ENCODE measurements around the gene RASAL3.
A peak's percentile ranks its signal among the peaks of the same experiment; 100 is the strongest.

RASAL3 gene

DNA sequence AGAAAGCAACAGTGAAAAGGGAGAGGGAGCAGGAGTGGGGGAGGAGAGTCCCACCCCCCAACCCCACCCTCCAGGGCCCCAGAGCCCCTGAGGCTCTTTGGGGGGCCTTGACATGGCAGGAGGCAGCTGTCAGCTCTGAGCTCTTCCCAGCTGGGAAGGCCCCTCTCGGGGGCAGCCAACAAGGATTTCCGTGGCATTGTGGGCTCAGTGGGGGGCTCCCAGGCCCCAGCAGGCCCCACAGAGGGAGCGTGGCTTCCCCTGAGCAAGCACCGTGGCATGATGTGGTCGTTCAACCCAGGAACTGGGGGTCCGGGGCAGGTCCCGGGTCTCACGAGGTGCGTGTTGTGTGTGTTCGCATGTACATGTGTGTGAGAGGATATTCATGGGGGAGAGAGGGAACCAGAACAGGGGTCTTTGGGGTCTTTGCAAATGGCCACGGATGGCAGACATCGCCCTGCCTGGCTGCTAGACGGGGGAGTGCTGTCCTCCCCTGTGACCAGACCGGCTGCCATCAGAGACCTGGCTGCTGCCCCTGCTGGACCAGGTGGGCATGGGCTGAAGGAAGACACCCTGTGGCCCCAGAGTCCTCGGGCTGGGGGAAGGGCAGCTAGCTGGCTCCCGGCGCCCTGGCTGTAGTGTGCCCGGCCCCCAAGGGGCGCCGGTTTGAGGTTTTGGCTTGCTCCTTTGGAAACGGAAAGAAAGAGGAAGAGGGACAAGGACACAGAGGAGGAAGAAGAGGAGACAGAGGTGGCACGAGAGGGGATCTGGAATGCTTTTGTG, 41.9 kb downstream of the RASAL3 start:
- TF ChIP-seq, protein P1, sequence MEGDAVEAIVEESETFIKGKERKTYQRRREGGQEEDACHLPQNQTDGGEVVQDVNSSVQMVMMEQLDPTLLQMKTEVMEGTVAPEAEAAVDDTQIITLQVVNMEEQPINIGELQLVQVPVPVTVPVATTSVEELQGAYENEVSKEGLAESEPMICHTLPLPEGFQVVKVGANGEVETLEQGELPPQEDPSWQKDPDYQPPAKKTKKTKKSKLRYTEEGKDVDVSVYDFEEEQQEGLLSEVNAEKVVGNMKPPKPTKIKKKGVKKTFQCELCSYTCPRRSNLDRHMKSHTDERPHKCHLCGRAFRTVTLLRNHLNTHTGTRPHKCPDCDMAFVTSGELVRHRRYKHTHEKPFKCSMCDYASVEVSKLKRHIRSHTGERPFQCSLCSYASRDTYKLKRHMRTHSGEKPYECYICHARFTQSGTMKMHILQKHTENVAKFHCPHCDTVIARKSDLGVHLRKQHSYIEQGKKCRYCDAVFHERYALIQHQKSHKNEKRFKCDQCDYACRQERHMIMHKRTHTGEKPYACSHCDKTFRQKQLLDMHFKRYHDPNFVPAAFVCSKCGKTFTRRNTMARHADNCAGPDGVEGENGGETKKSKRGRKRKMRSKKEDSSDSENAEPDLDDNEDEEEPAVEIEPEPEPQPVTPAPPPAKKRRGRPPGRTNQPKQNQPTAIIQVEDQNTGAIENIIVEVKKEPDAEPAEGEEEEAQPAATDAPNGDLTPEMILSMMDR (IDR thresholded peaks at IDR 0.05; ENCODE audit: insufficient read depth, low read depth, low read length, missing control alignments): no peak
- DNase-seq (ENCODE audit: low read depth): no peak
- no peak overlapping the region for H3K4me3 ChIP-seq (ENCODE audit: low read depth, low read length)

DNA sequence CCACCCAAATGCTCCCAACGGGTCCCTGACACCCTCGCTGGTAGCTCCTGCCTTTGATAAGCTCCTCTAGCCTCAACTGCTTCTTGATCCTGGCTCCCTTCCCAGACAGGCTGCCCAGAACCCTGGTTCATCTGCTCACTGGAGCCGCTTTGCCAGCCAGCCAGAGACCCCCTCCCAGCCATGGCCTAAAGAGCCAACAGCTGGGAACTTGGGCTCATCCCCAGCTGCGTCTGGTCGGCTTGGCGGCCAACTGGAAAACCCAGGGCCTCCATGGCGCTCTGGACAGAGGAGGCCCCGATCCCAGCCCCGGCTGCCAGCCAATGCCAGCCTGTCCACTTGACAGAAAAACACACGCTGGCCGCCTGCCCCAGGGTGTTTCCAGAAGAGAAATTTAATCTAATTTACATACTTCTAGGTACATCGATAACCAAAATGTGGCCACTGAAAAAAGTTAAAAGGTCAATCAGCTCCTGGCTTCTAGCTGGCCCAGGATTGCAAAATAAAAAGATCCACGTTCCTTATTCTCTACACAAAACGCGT, 42.6 kb downstream of the RASAL3 start:
- no peak overlapping the region for H3K4me3 ChIP-seq (ENCODE audit: low read depth, low read length)
- TF ChIP-seq, protein P1 (IDR thresholded peaks at IDR 0.05; ENCODE audit: insufficient read depth, low read depth, low read length, missing control alignments): no peak
- no peak for DNase-seq (ENCODE audit: low read depth)

DNA sequence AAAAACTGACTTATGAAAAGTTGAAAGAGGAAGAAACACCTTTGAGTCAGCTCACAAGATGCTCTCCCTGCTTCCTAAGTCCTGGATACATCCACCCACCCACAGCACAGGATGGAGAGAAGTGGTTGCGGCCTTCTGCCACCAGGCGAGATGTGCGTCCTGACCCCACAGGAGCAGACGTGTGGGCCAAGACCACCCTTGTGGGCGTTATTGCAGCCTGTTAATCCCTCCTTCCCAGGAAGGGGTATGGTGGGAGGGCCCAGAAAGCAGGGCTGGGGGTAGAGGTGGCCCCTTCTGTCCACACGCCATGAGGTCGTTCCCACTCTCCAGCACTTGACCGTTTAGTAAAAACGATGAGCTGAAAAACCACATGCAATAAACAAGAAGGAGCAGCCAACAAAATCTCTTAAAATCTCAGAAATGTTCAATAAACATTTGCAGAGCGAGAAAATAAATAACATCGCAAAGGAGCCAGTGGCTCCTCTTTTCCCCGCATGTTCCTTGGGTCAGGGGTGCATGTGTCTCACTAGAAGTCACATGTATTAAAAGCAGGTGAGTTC, 43.1 kb downstream of the RASAL3 start:
- H3K4me3 ChIP-seq (ENCODE audit: low read depth, low read length): no peak overlapping the region
- DNase-seq (ENCODE audit: low read depth): no peak
- TF ChIP-seq, protein P1 (IDR thresholded peaks at IDR 0.05; ENCODE audit: insufficient read depth, low read depth, low read length, missing control alignments): no peak

DNA sequence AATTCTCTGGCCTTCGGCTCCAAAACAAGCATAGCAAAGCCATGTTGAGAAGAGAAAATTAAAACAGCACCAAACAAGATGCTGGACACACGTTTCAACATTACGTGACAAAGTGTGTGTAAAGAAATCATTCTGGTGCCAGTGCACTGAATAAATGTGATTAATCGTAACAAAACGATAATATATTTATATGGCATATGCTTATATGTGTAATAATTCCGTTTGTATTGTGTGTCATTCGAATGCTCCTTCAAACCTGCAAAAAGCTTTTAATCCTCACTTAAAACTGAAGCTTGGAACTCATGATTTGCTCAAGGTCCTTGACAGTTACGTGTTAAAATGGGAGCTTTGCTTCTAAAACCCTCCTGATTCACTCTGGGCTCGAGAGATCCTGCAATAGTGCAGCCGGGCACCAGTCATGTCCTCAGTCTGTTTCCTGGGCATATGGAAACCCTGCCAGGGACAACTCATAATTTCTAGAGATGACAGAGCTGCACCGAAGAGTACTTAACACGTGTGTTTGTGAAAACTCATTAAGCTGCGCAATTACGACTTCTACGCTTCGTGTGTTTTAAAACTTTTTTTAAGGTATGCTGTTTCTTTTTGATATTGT, 44.8 kb downstream of the RASAL3 start:
- H3K4me3 ChIP-seq (ENCODE audit: low read depth, low read length): peak overlapping the region; percentile 38
- DNase-seq (ENCODE audit: low read depth): no peak
- TF ChIP-seq, protein P1 (IDR thresholded peaks at IDR 0.05; ENCODE audit: insufficient read depth, low read depth, low read length, missing control alignments): no peak

DNA sequence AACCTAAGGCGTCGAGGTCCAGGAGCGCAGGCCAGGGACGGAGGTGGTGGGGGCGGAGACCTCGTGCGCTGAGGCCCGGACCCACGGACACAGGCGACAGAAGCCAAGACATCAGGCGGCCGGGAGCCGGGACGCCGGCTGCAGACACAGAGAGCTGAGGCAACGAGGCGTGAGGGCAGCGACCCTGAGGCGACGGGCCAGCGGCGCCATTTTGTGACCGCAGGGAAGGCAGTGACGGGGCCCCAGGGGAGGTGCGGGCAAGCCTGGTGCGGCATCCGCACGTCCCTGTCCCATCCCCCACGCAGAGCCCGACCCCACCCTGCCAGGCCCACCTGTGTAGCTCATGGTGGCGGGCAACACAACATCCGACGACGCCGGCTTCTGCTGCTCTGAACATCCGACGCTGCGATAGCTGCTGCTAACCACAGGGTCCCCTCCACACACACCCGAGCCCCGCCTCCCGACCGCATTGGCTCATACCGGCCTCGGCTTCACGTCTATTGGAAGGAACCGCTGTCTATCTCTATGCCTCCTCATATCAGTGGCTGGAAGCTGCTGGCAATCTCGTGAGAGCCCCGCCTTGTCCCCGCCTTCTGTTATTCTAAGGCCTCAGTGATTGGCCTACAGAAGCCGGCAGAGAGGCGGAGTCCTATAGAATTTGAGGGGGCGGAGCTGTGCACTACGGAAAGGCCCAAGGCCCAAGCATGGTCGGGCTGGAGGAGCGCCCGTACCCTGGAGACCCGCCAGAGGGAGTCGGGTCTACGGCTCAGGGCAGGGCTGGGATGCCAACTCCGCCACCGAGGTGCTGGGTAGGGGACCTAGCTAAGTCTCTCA, 45.5 kb downstream of the RASAL3 start, which contains the start of gene AKAP8L:
Gene AKAP8L (minus strand): TSS at position 410 of the 834 bp plus-strand sequence. CDS start 65 bp downstream, at position 345.
- peak; percentile 100 for DNase-seq (ENCODE audit: low read depth)
- TF ChIP-seq, protein P1 (IDR thresholded peaks at IDR 0.05; ENCODE audit: insufficient read depth, low read depth, low read length, missing control alignments): peak; percentile 89
- peak within 1 kb of the TSS; percentile 96 for H3K4me3 ChIP-seq (ENCODE audit: low read depth, low read length)

DNA sequence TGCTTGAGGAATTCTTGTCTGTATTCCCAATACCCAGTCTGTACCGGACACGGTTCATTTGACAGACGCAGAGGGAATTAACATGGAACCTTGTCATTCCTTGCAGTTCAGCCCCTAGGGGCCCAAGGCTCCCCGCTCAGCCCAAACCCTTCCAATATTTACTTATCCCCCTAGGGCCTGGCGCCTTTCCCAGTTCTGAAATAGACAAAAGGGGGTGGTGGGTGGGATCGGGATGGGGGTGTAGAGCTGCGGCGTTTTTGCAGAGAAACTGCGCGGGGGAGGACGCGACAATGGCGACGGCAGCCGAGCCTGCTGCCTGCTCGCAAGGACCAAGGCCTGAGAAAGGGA, 46.1 kb downstream of the RASAL3 start:
- no peak for DNase-seq (ENCODE audit: low read depth)
- peak overlapping the region; percentile 96 for H3K4me3 ChIP-seq (ENCODE audit: low read depth, low read length)
- TF ChIP-seq, protein P1 (IDR thresholded peaks at IDR 0.05; ENCODE audit: insufficient read depth, low read depth, low read length, missing control alignments): no peak
